Measurements from ENCODE around the gene SYCP3. TPM values are rescaled to one million over a fixed set of nuclear protein-coding genes. Genes with fewer than 3 reads are reported as not detected.

SYCP3 gene
- total RNA-seq, 1 experiment from 2014 or later: not detected

DNA sequence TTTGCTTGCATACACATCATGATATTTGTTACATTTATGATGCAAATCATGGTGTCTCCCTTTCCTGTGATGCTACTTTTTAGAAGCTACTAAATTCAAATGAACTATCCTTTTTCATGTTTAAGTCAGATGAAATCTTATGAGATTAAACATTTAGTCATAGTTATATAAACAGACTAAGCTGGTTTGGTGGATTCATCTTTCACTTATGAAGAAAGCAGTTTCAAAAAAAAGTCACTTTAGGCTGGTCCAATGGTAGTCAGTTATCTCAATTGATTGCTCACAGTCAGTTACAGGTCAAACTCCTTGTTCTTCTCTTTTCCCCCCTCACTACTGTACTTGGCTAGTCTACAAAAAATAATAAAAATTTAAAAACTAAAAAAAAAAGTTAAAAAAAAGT, 19.7 kb downstream of the SYCP3 start:
- Histone ChIP-seq H3K4me1 (replicated peaks) (no peaks in the 10 kb centered on the region), H3K9me3 (replicated peaks) (no peaks in the 10 kb centered on the region), H3K27me3 (replicated peaks) (no peaks in the 10 kb centered on the region), H3K36me3 (no peaks in the 10 kb centered on the region), H3K4me3 (no peak overlapping the region), H3K27ac (no peak overlapping the region)
- DNase-seq (ENCODE audit: low read depth in 1 of 2, low spot score in 2 of 2): no peak

- DNase-seq (ENCODE audit: low read depth in 1 of 2, low spot score in 2 of 2): no peak
- Histone ChIP-seq H3K27ac (no peak overlapping the region), H3K36me3 (no peaks in the 10 kb centered on the region), H3K27me3 (replicated peaks) (no peaks in the 10 kb centered on the region), H3K4me3 (no peak overlapping the region), H3K9me3 (replicated peaks) (no peaks in the 10 kb centered on the region), H3K4me1 (replicated peaks) (no peaks in the 10 kb centered on the region)
These were observed 24.3 kb downstream of the SYCP3 start for GRCh38 chr12:101714877-101715444.

DNA sequence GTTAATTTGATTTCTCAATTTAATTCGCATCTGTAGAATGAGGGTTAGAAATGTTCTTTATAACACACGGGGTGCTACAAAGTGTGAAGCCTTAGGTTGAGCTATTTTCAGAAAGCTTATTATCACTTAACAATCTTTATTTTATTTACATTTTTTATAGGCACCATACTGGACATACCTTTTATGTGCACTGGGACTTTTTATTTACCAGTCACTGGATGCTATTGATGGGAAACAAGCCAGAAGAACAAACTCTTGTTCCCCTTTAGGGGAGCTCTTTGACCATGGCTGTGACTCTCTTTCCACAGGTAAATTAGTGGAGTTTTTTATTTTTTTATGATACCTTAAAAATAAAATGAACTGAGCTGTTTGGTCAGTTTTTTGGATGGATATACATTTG, 25.3 kb downstream of the SYCP3 start:
- no peaks in the 10 kb centered on the region for H3K9me3 ChIP-seq (replicated peaks)
- no peaks in the 10 kb centered on the region for H3K27me3 ChIP-seq (replicated peaks)
- H3K36me3 ChIP-seq: no peaks in the 10 kb centered on the region
- H3K4me1 ChIP-seq (replicated peaks): no peaks in the 10 kb centered on the region
- no peak overlapping the region for H3K27ac ChIP-seq
- DNase-seq (ENCODE audit: low read depth in 1 of 2, low spot score in 2 of 2): no peak
- no peak overlapping the region for H3K4me3 ChIP-seq

GRCh38 chr12:101713059-101713682, 26.1 kb downstream of the SYCP3 start:
- Histone ChIP-seq H3K36me3 (no peaks in the 10 kb centered on the region), H3K4me3 (no peak overlapping the region), H3K27me3 (replicated peaks) (no peaks in the 10 kb centered on the region), H3K4me1 (replicated peaks) (no peaks in the 10 kb centered on the region), H3K9me3 (replicated peaks) (no peaks in the 10 kb centered on the region), H3K27ac (no peak overlapping the region)
- no peak for DNase-seq (ENCODE audit: low read depth in 1 of 2, low spot score in 2 of 2)

- Histone ChIP-seq H3K9me3 (replicated peaks) (no peaks in the 10 kb centered on the region), H3K4me1 (replicated peaks) (no peaks in the 10 kb centered on the region), H3K36me3 (no peaks in the 10 kb centered on the region), H3K4me3 (no peak overlapping the region), H3K27me3 (replicated peaks) (no peaks in the 10 kb centered on the region), H3K27ac (no peak overlapping the region)
- DNase-seq (ENCODE audit: low read depth in 1 of 2, low spot score in 2 of 2): no peak
These were observed 29.0 kb downstream of the SYCP3 start for GRCh38 chr12:101710288-101710687.

DNA sequence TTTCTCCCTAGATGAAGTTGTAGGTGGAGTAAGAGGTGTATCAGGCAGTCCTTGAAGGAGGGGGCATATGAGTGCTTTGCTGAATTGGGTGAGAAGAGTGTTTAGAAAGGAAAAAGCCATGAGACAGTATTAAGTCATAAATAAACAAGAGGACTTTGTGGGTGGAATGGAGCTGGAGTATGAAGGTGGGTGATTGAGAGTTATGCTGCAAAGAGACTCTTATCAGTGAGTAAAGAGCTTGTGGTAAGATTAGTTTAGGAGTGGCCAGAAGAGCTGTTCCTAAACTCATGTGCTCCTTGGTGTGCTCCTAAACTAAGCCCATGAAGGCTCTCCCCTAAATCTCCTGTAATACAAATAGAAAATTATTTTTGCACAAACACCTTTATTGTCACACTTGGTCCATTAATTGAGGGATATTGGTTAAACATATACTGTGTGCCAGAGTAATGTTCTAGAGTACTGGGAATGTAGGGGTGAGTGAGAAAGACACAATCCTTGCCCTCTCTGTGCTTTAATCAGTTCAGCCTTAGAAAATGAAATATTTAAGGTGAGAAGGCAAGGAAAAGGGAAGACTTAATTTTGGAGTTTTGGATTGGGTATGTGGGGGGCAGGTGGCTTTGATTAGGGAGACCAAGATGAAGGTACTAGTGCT, 32.0 kb downstream of the SYCP3 start:
- no peaks in the 10 kb centered on the region for H3K9me3 ChIP-seq (replicated peaks)
- H3K27me3 ChIP-seq (replicated peaks): no peaks in the 10 kb centered on the region
- DNase-seq (ENCODE audit: low read depth in 1 of 2, low spot score in 2 of 2): no peak
- no peak overlapping the region for H3K27ac ChIP-seq
- H3K36me3 ChIP-seq: no peaks in the 10 kb centered on the region
- no peaks in the 10 kb centered on the region for H3K4me1 ChIP-seq (replicated peaks)
- H3K4me3 ChIP-seq: no peak overlapping the region

DNA sequence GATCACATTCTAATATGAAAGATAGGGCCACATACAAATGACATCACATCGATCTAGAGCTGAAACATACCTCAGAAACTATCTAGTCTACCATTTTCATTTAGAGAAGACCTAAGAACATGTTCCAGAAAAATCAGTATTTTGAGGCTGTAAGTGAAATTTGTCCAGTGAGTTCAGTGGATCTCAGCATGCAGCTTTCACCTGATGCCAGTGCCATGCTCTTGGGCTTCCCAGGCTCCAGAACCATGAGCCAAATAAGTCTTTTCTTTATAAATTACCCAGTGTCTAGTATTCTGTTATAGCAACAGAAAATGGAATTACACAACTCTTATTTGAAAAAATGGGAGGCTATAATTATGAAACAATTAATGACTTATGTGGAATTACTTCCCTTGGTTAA, 32.9 kb downstream of the SYCP3 start:
- H3K36me3 ChIP-seq: no peaks in the 10 kb centered on the region
- no peaks in the 10 kb centered on the region for H3K27me3 ChIP-seq (replicated peaks)
- no peak overlapping the region for H3K4me3 ChIP-seq
- H3K4me1 ChIP-seq (replicated peaks): no peaks in the 10 kb centered on the region
- H3K9me3 ChIP-seq (replicated peaks): no peaks in the 10 kb centered on the region
- no peak overlapping the region for H3K27ac ChIP-seq
- no peak for DNase-seq (ENCODE audit: low read depth in 1 of 2, low spot score in 2 of 2)

DNA sequence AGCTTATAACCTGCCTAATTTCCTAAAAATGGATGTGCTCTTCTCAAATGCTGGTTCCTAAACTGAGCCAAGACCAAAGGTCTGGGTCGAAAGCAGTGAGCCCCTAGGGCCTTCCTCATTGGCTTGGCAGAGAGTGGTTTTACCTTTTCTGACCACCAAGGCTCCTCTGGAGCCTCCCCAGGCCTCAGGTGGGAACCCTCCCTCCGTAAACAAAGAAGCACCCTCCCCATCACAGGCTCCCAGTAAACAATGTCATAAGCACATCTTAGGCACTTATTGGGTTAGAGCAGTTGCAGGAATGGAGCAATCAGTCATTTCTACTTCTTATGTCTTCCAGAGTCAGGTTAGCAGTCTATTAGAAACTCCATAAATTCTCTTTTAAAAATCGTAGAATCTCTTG, 35.8 kb downstream of the SYCP3 start:
- H3K36me3 ChIP-seq: no peaks in the 10 kb centered on the region

DNA sequence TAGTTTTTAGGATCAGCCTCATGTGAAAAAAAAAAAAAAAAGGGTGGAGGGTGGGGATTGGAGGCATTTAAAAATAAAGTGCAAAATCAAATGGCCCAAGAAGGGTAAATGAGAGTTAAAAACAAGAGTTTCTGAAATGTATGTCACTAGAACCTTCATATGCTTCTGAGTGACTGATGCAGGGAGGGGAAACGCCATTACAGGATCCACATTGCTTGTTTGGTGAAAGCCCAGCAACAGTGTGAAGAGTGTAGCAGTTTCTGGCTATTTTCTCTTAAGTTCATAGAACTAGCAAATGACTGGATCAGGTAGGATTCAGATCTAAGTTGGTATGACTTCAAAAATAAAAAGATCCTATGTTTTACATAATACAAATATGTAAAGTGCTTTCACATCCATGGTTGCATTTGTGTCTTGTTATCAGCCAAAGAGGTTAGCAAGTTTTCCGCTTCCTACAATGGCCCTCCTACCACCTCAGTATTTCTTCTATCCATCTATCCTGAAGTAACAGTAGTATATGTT, 38.9 kb downstream of the SYCP3 start:
- Histone ChIP-seq H3K27ac (no peak overlapping the region), H3K27me3 (replicated peaks) (no peaks in the 10 kb centered on the region), H3K9me3 (replicated peaks) (no peaks in the 10 kb centered on the region), H3K4me1 (replicated peaks) (no peaks in the 10 kb centered on the region), H3K36me3 (no peaks in the 10 kb centered on the region; the same call in 1 of the 2 replicates), H3K4me3 (no peak overlapping the region)
- no peak for DNase-seq (ENCODE audit: low read depth in 1 of 2, low spot score in 2 of 2)

More for the DNA sequence above, 35.8 kb downstream of the SYCP3 start:
- H3K4me3 ChIP-seq: no peak overlapping the region
- no peaks in the 10 kb centered on the region for H3K27me3 ChIP-seq (replicated peaks)
- no peaks in the 10 kb centered on the region for H3K9me3 ChIP-seq (replicated peaks)
- no peak for DNase-seq (ENCODE audit: low read depth in 1 of 2, low spot score in 2 of 2)
- H3K27ac ChIP-seq: no peak overlapping the region
- H3K4me1 ChIP-seq (replicated peaks): no peaks in the 10 kb centered on the region

DNA sequence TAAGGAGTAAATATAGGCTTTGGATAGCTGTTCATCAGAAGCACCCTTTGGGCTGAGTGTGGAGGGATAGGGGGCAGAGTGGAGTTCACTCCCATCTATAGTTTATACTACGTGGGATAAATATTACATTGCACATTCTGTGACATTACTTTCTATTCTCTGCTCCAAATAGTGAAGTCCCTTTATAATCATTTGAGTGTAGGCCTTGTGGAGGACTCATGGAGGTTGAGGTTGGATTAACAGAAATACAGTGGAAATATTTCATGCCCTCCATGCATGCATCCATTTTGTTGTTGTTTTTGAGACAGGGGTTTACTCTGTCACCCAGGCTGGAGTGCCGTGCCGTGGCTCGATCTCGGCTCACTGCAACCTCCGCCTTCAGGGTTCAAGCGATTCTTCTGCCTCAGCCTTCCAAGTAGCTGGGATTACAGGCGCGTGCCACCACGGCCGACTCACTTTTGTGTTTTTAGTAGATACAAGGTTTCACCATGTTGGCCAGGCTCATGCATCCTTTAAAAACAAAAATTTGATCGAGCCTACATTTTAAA, 40.4 kb downstream of the SYCP3 start:
- Histone ChIP-seq H3K4me1 (replicated peaks) (no peaks in the 10 kb centered on the region), H3K36me3 (no peaks in the 10 kb centered on the region; the same call in 1 of the 2 replicates), H3K9me3 (replicated peaks) (no peaks in the 10 kb centered on the region), H3K27ac (no peak overlapping the region), H3K27me3 (replicated peaks) (no peaks in the 10 kb centered on the region), H3K4me3 (peak overlapping the region; percentile 92)
- no peak for DNase-seq (ENCODE audit: low read depth in 1 of 2, low spot score in 2 of 2)

DNA sequence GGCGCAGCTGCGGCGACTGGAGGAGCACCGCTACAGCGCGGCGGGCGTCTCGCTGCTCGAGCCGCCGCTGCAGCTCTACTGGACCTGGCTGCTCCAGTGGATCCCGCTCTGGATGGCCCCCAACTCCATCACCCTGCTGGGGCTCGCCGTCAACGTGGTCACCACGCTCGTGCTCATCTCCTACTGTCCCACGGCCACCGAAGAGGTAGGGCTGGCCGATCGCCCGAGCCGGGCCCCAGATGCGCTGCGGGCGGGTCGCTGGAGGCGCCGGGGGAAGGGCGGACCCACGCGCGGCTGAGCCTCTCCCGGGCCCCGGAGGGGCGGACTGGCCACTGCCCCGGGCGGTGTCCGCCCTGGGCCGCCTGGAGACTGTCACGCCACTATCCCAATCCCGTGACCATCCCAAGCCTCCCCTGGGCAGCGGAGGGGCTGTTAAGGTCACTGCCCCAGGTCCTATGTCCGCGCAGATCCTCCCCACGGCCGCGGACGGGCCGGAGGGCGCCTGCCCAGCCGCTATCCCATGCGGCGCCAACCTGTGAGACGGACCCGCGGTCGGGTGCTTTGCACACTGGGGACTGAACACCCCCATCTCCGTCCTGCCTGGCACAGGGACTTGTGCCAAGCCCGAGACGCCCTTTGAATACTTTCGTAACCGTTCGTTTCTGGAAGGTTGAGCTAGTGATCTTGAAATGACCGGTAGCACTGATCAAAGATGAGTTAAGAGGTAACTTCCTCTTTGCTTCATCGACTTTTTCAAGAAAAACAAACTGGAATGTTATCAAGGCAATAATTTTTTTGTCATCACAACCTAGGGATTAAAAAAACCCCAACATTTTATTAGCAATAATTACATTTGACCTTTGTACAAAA, 41.1 kb downstream of the SYCP3 start:
- no peaks in the 10 kb centered on the region for H3K9me3 ChIP-seq (replicated peaks)
- no peaks in the 10 kb centered on the region for H3K4me1 ChIP-seq (replicated peaks)
- H3K36me3 ChIP-seq: no peaks in the 10 kb centered on the region; the same call in 1 of the 2 replicates
- H3K27me3 ChIP-seq (replicated peaks): no peaks in the 10 kb centered on the region
- peak overlapping the region; percentile 36 for H3K27ac ChIP-seq
- H3K4me3 ChIP-seq: peak overlapping the region; percentile 92
- peak; percentile 41 to 50 for DNase-seq (ENCODE audit: low read depth in 1 of 2, low spot score in 2 of 2)

DNA sequence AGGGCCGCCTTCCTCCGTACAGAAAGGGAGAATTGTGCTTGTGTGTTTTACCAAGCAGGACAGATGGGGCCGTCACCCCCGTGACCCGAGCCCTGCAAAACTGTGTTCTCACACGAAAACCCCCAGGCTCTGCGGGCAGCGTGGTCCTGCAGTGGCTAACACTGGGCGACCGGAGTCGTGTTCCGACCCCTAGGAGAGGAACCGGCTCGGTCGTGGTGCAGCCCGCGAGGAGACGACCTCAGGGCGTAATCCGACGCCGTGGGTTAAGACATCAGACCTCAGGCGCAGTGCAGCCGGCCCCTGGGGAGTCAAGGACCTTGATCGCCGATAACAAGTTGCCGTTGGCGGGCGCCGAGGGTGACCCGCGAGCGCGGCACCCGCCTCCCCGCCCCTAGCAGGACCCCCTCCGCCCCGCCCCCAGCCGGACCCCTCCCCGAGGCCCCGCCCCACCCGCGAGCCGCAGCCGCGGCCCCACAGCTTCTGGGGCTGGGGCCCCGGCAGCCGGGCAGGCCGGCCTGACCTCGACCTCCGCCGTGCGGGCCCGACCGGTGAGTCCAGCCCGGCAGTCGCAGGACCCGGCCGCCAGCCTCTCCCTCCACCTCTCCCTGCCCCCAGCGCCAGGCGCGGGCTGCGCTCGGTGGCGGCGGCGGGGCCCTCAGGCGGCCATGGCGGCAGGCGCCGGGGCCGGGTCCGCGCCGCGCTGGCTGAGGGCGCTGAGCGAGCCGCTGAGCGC, 41.9 kb downstream of the SYCP3 start, which contains the start of gene CHPT1:
Gene CHPT1 (plus strand): TSS at position 444 of the 733 bp plus-strand sequence. CDS start 222 bp downstream, at position 666.
- H3K27ac ChIP-seq: peak within 1 kb of the TSS; percentile 36
- no peaks in the 10 kb centered on the region; the same call in 1 of the 2 replicates for H3K36me3 ChIP-seq
- no peaks in the 10 kb centered on the region for H3K4me1 ChIP-seq (replicated peaks)
- H3K9me3 ChIP-seq (replicated peaks): no peaks in the 10 kb centered on the region
- H3K4me3 ChIP-seq: peak within 1 kb of the TSS; percentile 92
- peak; percentile 42 to 55 for DNase-seq (ENCODE audit: low read depth in 1 of 2, low spot score in 2 of 2)
- no peaks in the 10 kb centered on the region for H3K27me3 ChIP-seq (replicated peaks)

Measured in SJSA1 (cell line).